Loucy (cell line): Measurements from ENCODE around the gene ASB13.
A peak's percentile ranks its signal among the peaks of the same experiment; 100 is the strongest.

ENCODE experiments used
- H2AFZ ChIP-seq: fragments of 200-600 bp; sonication (generic); 2 replicates; pipeline ENCODE4 v1.6.0; 2016; ENCODE audit warnings: antibody characterized with exemption, mild to moderate bottlenecking, low read length, moderate library complexity
- H3F3A ChIP-seq: fragments of 200-600 bp; 2 replicates; pipeline ENCODE4 v1.6.0; 2016; ENCODE audit warnings: antibody characterized with exemption, low read depth, mild to moderate bottlenecking
- H3K27me3 ChIP-seq: fragments of 200-600 bp; sonication (generic); 2 replicates; pipeline ENCODE4 v1.6.1; 2014; ENCODE audit warnings: low read length, mild to moderate bottlenecking; ENCODE audit not compliant: insufficient read depth, poor library complexity, severe bottlenecking
- H3K36me3 ChIP-seq: fragments of 200-600 bp; sonication (generic); 2 replicates; pipeline ENCODE4 v1.6.1; 2016; ENCODE audit warnings: low read length; ENCODE audit not compliant: insufficient read depth
- H3K4me1 ChIP-seq: fragments of 200-600 bp; sonication (generic); 2 replicates; pipeline ENCODE4 v1.5.1; 2014; ENCODE audit warnings: low read length, mild to moderate bottlenecking; ENCODE audit not compliant: insufficient read depth, poor library complexity, severe bottlenecking
- H3K4me2 ChIP-seq: fragments of 200-600 bp; sonication (generic); 2 replicates; pipeline ENCODE4 v1.6.0; 2014; ENCODE audit warnings: antibody characterized with exemption, low read length, low read depth, mild to moderate bottlenecking; ENCODE audit not compliant: poor library complexity, severe bottlenecking
- H3K4me3 ChIP-seq: fragments of 200-600 bp; sonication (generic); 2 replicates; pipeline ENCODE4 v1.5.1; 2014; ENCODE audit warnings: low read length, mild to moderate bottlenecking, mixed read lengths; ENCODE audit not compliant: poor library complexity, severe bottlenecking
- H3K79me2 ChIP-seq: fragments of 200-600 bp; sonication (generic); 2 replicates; pipeline ENCODE4 v1.6.1; 2014; ENCODE audit warnings: low read length; ENCODE audit not compliant: insufficient read depth
- H3K9ac ChIP-seq: fragments of 200-600 bp; sonication (generic); 2 replicates; pipeline ENCODE4 v1.6.0; 2014; ENCODE audit warnings: mild to moderate bottlenecking, low read depth, low read length, moderate library complexity; ENCODE audit not compliant: poor library complexity, severe bottlenecking
- H3K9me2 ChIP-seq: fragments of 200-600 bp; sonication (generic); replicated peaks from 2 replicates; pipeline ENCODE4 v1.6.1; 2016; ENCODE audit warnings: low read depth, low read length, mixed read lengths
- H3K9me3 ChIP-seq: fragments of 200-600 bp; sonication (generic); 2 replicates; pipeline ENCODE4 v1.6.1; 2014; ENCODE audit warnings: mild to moderate bottlenecking, antibody characterized with exemption, low read length, low read depth; ENCODE audit not compliant: insufficient read depth
- H4K20me1 ChIP-seq: fragments of 200-600 bp; sonication (generic); 2 replicates; pipeline ENCODE4 v1.6.0; 2014; ENCODE audit warnings: antibody characterized with exemption, low read length, mild to moderate bottlenecking; ENCODE audit not compliant: insufficient read depth, poor library complexity, severe bottlenecking
- EZH2phosphoT487 ChIP-seq: fragments of 200-600 bp; IDR thresholded peaks from 2 replicates; pipeline ENCODE4 v1.6.1; 2018; ENCODE audit warnings: antibody characterized with exemption, mild to moderate bottlenecking, moderate library complexity, borderline replicate concordance
- TF ChIP-seq, protein P1 (sequence below): fragments of 200-600 bp; sonication (generic); conservative IDR thresholded peaks from 2 replicates; pipeline ENCODE4 v1.5.1; 2014; ENCODE audit warnings: mild to moderate bottlenecking, antibody characterized with exemption, low read length

Gene ASB13

DNA sequence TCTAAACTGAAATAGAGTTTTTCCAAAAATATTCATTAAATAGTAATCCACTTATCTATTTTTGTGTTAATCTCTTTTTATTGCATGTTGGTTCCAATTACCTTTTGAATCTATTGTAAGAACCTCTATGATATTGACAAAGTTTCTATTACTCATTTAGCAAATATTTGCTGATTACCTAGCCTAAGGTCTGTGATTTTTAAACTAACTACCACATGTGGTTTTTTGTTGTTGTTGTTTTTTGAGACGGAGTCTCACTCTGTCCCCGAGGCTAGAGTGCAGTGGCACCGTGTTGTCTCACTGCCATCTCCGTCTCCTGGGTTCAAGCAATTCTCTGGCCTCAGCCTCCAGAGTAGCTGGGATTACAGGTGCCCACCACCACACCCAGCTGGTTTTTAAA, 2.0 kb upstream of the ASB13 start:
- H3K4me2 ChIP-seq, result no peak overlapping the region
- no peaks in the 10 kb centered on the region; the same call in 1 of the 2 replicates for H3F3A ChIP-seq
- no peaks in the 10 kb centered on the region for H3K9me3 ChIP-seq
- no peak overlapping the region for H2AFZ ChIP-seq
- H3K4me1 ChIP-seq, result peaks cover 17% of the 10 kb centered on the region
- TF ChIP-seq, protein P1, sequence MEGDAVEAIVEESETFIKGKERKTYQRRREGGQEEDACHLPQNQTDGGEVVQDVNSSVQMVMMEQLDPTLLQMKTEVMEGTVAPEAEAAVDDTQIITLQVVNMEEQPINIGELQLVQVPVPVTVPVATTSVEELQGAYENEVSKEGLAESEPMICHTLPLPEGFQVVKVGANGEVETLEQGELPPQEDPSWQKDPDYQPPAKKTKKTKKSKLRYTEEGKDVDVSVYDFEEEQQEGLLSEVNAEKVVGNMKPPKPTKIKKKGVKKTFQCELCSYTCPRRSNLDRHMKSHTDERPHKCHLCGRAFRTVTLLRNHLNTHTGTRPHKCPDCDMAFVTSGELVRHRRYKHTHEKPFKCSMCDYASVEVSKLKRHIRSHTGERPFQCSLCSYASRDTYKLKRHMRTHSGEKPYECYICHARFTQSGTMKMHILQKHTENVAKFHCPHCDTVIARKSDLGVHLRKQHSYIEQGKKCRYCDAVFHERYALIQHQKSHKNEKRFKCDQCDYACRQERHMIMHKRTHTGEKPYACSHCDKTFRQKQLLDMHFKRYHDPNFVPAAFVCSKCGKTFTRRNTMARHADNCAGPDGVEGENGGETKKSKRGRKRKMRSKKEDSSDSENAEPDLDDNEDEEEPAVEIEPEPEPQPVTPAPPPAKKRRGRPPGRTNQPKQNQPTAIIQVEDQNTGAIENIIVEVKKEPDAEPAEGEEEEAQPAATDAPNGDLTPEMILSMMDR, result no peak
- TF ChIP-seq EZH2phosphoT487, result no peak
- H4K20me1 ChIP-seq, result no peaks in the 10 kb centered on the region
- H3K9ac ChIP-seq, result no peak overlapping the region
- H3K27me3 ChIP-seq, result no peaks in the 10 kb centered on the region
- H3K79me2 ChIP-seq, result peaks cover 12% of the 10 kb centered on the region; the same call in 1 of the 2 replicates
- H3K9me2 ChIP-seq, result no peaks in the 10 kb centered on the region
- H3K36me3 ChIP-seq, result no peaks in the 10 kb centered on the region
- H3K4me3 ChIP-seq, result no peak overlapping the region

DNA sequence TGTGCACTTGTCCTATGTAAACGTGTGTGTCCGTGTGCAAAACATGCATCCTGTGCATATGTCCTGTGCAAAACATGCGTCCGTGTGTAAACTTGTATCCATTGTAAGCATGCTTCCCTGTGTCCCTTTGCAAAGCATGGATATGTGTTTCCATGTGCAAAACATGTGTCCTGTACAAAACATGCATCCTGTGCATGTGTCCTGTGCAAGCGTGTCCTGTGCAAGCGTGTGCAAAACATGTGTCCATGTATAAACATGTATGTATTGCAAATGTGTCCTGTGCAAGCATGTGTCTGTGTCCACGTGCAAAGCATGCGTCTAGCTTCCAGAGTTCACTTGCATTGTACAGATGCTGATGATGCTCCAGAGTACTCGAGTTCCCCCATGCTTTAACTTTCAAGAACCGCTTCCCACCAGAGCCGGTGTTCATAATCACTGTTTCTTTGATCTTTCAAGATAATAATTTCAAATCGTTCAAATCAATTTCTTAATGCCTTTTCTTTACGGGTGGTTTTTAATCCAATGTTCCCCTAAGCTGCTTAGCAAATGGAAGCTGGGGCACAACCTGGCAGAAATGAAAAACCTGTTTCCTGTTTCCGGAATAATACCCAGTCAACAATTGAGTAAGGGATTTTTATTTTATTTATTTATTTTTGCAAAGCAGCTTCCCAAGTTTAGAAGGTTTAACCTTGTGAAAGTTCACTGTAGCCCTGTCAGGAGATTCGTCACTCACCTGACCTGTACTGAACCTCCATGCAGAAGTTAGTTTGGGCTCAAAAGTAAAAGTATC, 641 bp upstream of the ASB13 start:
- Histone ChIP-seq H3K4me3 (peak overlapping the region; percentile 83), H3K4me2 (peak overlapping the region; percentile 93), H3K9me3 (no peaks in the 10 kb centered on the region), H3F3A (no peaks in the 10 kb centered on the region; the same call in 1 of the 2 replicates), H3K9ac (peak overlapping the region; percentile 77), H4K20me1 (no peaks in the 10 kb centered on the region), H3K27me3 (no peaks in the 10 kb centered on the region), H3K36me3 (no peaks in the 10 kb centered on the region), H2AFZ (peak overlapping the region; percentile 87), H3K4me1 (peaks cover 25% of the 10 kb centered on the region), H3K9me2 (no peaks in the 10 kb centered on the region), H3K79me2 (peaks cover 12% of the 10 kb centered on the region; the same call in 1 of the 2 replicates)
- TF ChIP-seq, protein P1, result no peak
- TF ChIP-seq EZH2phosphoT487, result no peak

DNA sequence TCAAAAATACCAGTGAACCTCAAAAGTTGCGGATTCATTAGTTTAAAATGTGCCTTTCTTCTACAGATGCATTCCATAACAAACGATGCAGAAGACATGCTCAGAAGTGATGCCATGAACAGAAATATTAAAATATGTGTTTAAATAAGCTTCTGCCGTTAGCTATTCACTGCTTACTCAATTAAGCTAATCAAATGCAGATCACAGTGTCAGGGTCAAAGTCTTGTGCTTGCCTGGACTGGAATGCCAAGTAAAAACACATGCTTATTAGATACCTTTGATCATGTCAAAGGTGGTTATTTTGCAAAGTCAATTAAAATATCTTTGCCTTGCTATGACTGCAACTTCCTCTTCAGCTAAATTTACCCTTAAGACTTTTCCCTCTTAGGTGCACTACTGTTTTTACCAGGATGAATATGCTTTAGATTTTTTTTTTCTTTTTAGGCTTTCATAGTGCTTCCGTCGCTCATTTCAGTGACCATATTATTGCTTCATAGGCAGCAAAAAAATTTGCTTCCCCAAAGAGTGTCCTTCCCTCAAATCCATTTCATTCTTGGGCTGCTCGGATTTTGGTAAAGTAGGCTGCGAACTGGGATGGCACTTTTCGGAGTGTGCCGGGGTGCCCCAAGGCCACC, 905 bp downstream of the ASB13 start:
- Histone ChIP-seq H3K9me3 (no peaks in the 10 kb centered on the region), H3K4me2 (peak overlapping the region; percentile 63), H3K36me3 (no peaks in the 10 kb centered on the region), H3F3A (no peaks in the 10 kb centered on the region; the same call in 1 of the 2 replicates), H3K79me2 (peaks cover 12% of the 10 kb centered on the region; the same call in 1 of the 2 replicates), H4K20me1 (no peaks in the 10 kb centered on the region), H3K9me2 (no peaks in the 10 kb centered on the region), H3K4me3 (peak overlapping the region; percentile 83), H3K9ac (peak overlapping the region; percentile 77), H2AFZ (peak overlapping the region; percentile 86), H3K27me3 (no peaks in the 10 kb centered on the region), H3K4me1 (peaks cover 26% of the 10 kb centered on the region)
- TF ChIP-seq EZH2phosphoT487, result no peak
- TF ChIP-seq, protein P1, result no peak
